ENCODE results near the gene UTP18. TPM values are rescaled to one million over a fixed set of nuclear protein-coding genes. Genes with fewer than 3 reads are reported as not detected.

Gene UTP18
- total and polyA plus RNA-seq, 3 experiments from 2014 or later: 50.4 to 82.1 (median 80.5) TPM

- peaks cover 8 to 53% (median 21%) of the 10 kb centered on the region in 3 donors for H3K36me3 Mint-ChIP-seq
- H3K27me3 ChIP-seq (ENCODE audit: insufficient read depth, low read length, poor library complexity, severe bottlenecking): no peaks in the 10 kb centered on the region
- peaks cover 3% of the 10 kb centered on the region for H3K36me3 ChIP-seq (ENCODE audit: insufficient read depth, low read length)
- no peaks in the 10 kb centered on the region for H3K27me3 Mint-ChIP-seq
- no peaks in the 10 kb centered on the region for H3K9me3 ChIP-seq (ENCODE audit: low read length)
- peak overlapping the region in 1 of 8 donors; percentile 8 for H3K27ac Mint-ChIP-seq
- no peak overlapping the region for H3K27ac ChIP-seq (ENCODE audit: low read depth, low read length)
- ChIA-PET POLR2A (no interaction called here), CTCF (no interaction called here)
- no peak for DNase-seq
- H3K9me3 Mint-ChIP-seq: no peaks in the 10 kb centered on the region
- peaks cover 17 to 33% (median 32%) of the 10 kb centered on the region in 3 donors for H3K4me1 Mint-ChIP-seq
- H3K4me3 ChIP-seq (ENCODE audit: low read length): no peak overlapping the region
- no peak overlapping the region for H3K4me3 Mint-ChIP-seq
- peaks cover 17% of the 10 kb centered on the region for H3K4me1 ChIP-seq (ENCODE audit: insufficient read depth, low read length)
These were observed 10.0 kb upstream of the UTP18 start for GRCh38 chr17:51250314-51250840.

GRCh38 chr17:51251010-51251409 lies 9.3 kb upstream of the UTP18 start:
- peaks cover 3% of the 10 kb centered on the region for H3K36me3 ChIP-seq (ENCODE audit: insufficient read depth, low read length)

GRCh38 chr17:51255673-51256072 lies 4.7 kb upstream of the UTP18 start:
- H3K36me3 Mint-ChIP-seq: peaks cover 8 to 60% (median 22%) of the 10 kb centered on the region in 3 donors
- peaks cover 0 to 2% of the 10 kb centered on the region in 2 donors for H3K27me3 Mint-ChIP-seq
- no peak overlapping the region for H3K4me3 ChIP-seq (ENCODE audit: low read length)
- peaks cover 48 to 71% (median 62%) of the 10 kb centered on the region in 3 donors for H3K4me1 Mint-ChIP-seq
- H3K9me3 Mint-ChIP-seq: no peaks in the 10 kb centered on the region
- H3K4me3 Mint-ChIP-seq: peak overlapping the region in 1 of 7 donors; percentile 59
- H3K27me3 ChIP-seq (ENCODE audit: insufficient read depth, low read length, poor library complexity, severe bottlenecking): no peaks in the 10 kb centered on the region
- H3K4me1 ChIP-seq (ENCODE audit: insufficient read depth, low read length): peaks cover 47% of the 10 kb centered on the region
- no peak overlapping the region for H3K27ac ChIP-seq (ENCODE audit: low read depth, low read length)
- DNase-seq: no peak
- H3K9me3 ChIP-seq (ENCODE audit: low read length): no peaks in the 10 kb centered on the region
- peak overlapping the region in 3 of 8 donors; percentile 11 to 28 (median 12) for H3K27ac Mint-ChIP-seq
- POLR2A ChIA-PET: no interaction called here
- peaks cover 3% of the 10 kb centered on the region for H3K36me3 ChIP-seq (ENCODE audit: insufficient read depth, low read length)
- CTCF ChIA-PET: no interaction called here

More at GRCh38 chr17:51251010-51251409, 9.3 kb upstream of the UTP18 start:
- H3K27ac ChIP-seq (ENCODE audit: low read depth, low read length): no peak overlapping the region
- H3K36me3 Mint-ChIP-seq: peaks cover 8 to 53% (median 23%) of the 10 kb centered on the region in 3 donors
- H3K27me3 ChIP-seq (ENCODE audit: insufficient read depth, low read length, poor library complexity, severe bottlenecking): no peaks in the 10 kb centered on the region
- peaks cover 21 to 37% (median 35%) of the 10 kb centered on the region in 3 donors for H3K4me1 Mint-ChIP-seq
- ChIA-PET POLR2A (interaction anchor here (0.5 kb wide), 1 partner anchor 36 kb away, joined by 3 read pairs; no protein-coding TSS in a partner anchor), CTCF (no interaction called here)
- peak overlapping the region in 2 of 8 donors; percentile 5 to 42 for H3K27ac Mint-ChIP-seq
- H3K9me3 Mint-ChIP-seq: no peaks in the 10 kb centered on the region
- H3K4me3 Mint-ChIP-seq: no peak overlapping the region
- H3K4me1 ChIP-seq (ENCODE audit: insufficient read depth, low read length): peaks cover 19% of the 10 kb centered on the region
- no peaks in the 10 kb centered on the region for H3K27me3 Mint-ChIP-seq
- DNase-seq: no peak
- H3K9me3 ChIP-seq (ENCODE audit: low read length): no peaks in the 10 kb centered on the region
- no peak overlapping the region for H3K4me3 ChIP-seq (ENCODE audit: low read length)

GRCh38 chr17:51256101-51256500 lies 4.2 kb upstream of the UTP18 start:
- H3K27ac Mint-ChIP-seq: peak overlapping the region in 3 of 8 donors; percentile 11 to 28 (median 12)
- peaks cover 4 to 57% (median 19%) of the 10 kb centered on the region in 3 donors for H3K36me3 Mint-ChIP-seq
- no peak for DNase-seq
- H3K4me3 Mint-ChIP-seq: peak overlapping the region in 1 of 7 donors; percentile 59
- CTCF ChIA-PET: no interaction called here
- POLR2A ChIA-PET: no interaction called here
- peaks cover 3% of the 10 kb centered on the region for H3K36me3 ChIP-seq (ENCODE audit: insufficient read depth, low read length)
- no peaks in the 10 kb centered on the region for H3K27me3 ChIP-seq (ENCODE audit: insufficient read depth, low read length, poor library complexity, severe bottlenecking)
- H3K9me3 ChIP-seq (ENCODE audit: low read length): no peaks in the 10 kb centered on the region
- peaks cover 45% of the 10 kb centered on the region for H3K4me1 ChIP-seq (ENCODE audit: insufficient read depth, low read length)
- H3K27me3 Mint-ChIP-seq: peaks cover 0 to 2% of the 10 kb centered on the region in 2 donors
- H3K4me3 ChIP-seq (ENCODE audit: low read length): no peak overlapping the region
- H3K27ac ChIP-seq (ENCODE audit: low read depth, low read length): no peak overlapping the region
- H3K9me3 Mint-ChIP-seq: no peaks in the 10 kb centered on the region
- H3K4me1 Mint-ChIP-seq: peaks cover 48 to 69% (median 60%) of the 10 kb centered on the region in 3 donors

- CTCF ChIA-PET: no interaction called here
- H3K4me3 ChIP-seq (ENCODE audit: low read length): no peak overlapping the region
- no peak overlapping the region for H3K27ac ChIP-seq (ENCODE audit: low read depth, low read length)
- peaks cover under 1% of the 10 kb centered on the region for H3K36me3 ChIP-seq (ENCODE audit: insufficient read depth, low read length)
- DNase-seq: no peak
- H3K36me3 Mint-ChIP-seq: peaks cover 0 to 58% (median 20%) of the 10 kb centered on the region in 3 donors
- H3K4me1 Mint-ChIP-seq: peaks cover 60 to 78% (median 70%) of the 10 kb centered on the region in 3 donors
- H3K4me1 ChIP-seq (ENCODE audit: insufficient read depth, low read length): peaks cover 52% of the 10 kb centered on the region
- peak overlapping the region; percentile 96 to 99 (median 98) for H3K4me3 Mint-ChIP-seq
- no peaks in the 10 kb centered on the region for H3K9me3 ChIP-seq (ENCODE audit: low read length)
- peak overlapping the region in 5 of 8 donors; percentile 37 to 97 (median 58) for H3K27ac Mint-ChIP-seq
- H3K9me3 Mint-ChIP-seq: no peaks in the 10 kb centered on the region
- no peaks in the 10 kb centered on the region for H3K27me3 ChIP-seq (ENCODE audit: insufficient read depth, low read length, poor library complexity, severe bottlenecking)
- POLR2A ChIA-PET: no interaction called here
- peaks cover 0 to 2% of the 10 kb centered on the region in 2 donors for H3K27me3 Mint-ChIP-seq
These were observed 2.9 kb upstream of the UTP18 start for GRCh38 chr17:51257150-51258081.

GRCh38 chr17:51258756-51259563 lies 1.4 kb upstream of the UTP18 start:
- peak in 1 of 5 donors; percentile 46 for DNase-seq
- peak overlapping the region; percentile 99 for H3K4me3 ChIP-seq (ENCODE audit: low read length)
- H3K4me1 Mint-ChIP-seq: peaks cover 63 to 82% (median 72%) of the 10 kb centered on the region in 3 donors

GRCh38 chr17:51259564-51260236 lies 646 bp upstream of the UTP18 start, which contains the start of gene MBTD1:
MBTD1 (minus strand) TSS chr17:51260049; CDS start chr17:51225161, 34,888 bp downstream.
- peaks cover 0 to 2% of the 10 kb centered on the region in 2 donors for H3K27me3 Mint-ChIP-seq
- Histone ChIP-seq H3K4me3 (ENCODE audit: low read length) (peak within 1 kb of the TSS; percentile 99), H3K4me1 (ENCODE audit: insufficient read depth, low read length) (peaks cover 49% of the 10 kb centered on the region), H3K27me3 (ENCODE audit: insufficient read depth, low read length, poor library complexity, severe bottlenecking) (no peaks in the 10 kb centered on the region), H3K27ac (ENCODE audit: low read depth, low read length) (peak within 1 kb of the TSS; percentile 94), H3K36me3 (ENCODE audit: insufficient read depth, low read length) (no peaks in the 10 kb centered on the region), H3K9me3 (ENCODE audit: low read length) (no peaks in the 10 kb centered on the region)
- ChIA-PET POLR2A (interaction anchor here (1.4 kb wide), 1 partner anchor 139 kb away, joined by 4 read pairs; the partner anchor contains the start of gene SPAG9), CTCF (no interaction called here)
- peak within 1 kb of the TSS; percentile 97 to 99 (median 98) for H3K27ac Mint-ChIP-seq
- H3K4me1 Mint-ChIP-seq: peaks cover 58 to 82% (median 69%) of the 10 kb centered on the region in 3 donors
- H3K4me3 Mint-ChIP-seq: peak within 1 kb of the TSS; percentile 96 to 99 (median 98)
- DNase-seq: peak; percentile 94 to 98 (median 96)
- peaks cover 0 to 62% (median 9%) of the 10 kb centered on the region in 3 donors for H3K36me3 Mint-ChIP-seq
- no peaks in the 10 kb centered on the region for H3K9me3 Mint-ChIP-seq

More at GRCh38 chr17:51258756-51259563, 1.4 kb upstream of the UTP18 start:
- Mint-ChIP-seq H3K27me3 (peaks cover 0 to 2% of the 10 kb centered on the region in 2 donors), H3K27ac (peak overlapping the region; percentile 26 to 99 (median 74)), H3K36me3 (peaks cover 0 to 63% (median 13%) of the 10 kb centered on the region in 3 donors), H3K4me3 (peak overlapping the region; percentile 96 to 99 (median 98)), H3K9me3 (no peaks in the 10 kb centered on the region)
- ChIA-PET CTCF (no interaction called here), POLR2A (interaction anchor here (0.7 kb wide), 1 partner anchor 1690 kb away, joined by 3 read pairs; no protein-coding TSS in a partner anchor)
- Histone ChIP-seq H3K27ac (ENCODE audit: low read depth, low read length) (peak overlapping the region; percentile 94), H3K36me3 (ENCODE audit: insufficient read depth, low read length) (no peaks in the 10 kb centered on the region), H3K4me1 (ENCODE audit: insufficient read depth, low read length) (peaks cover 57% of the 10 kb centered on the region), H3K27me3 (ENCODE audit: insufficient read depth, low read length, poor library complexity, severe bottlenecking) (no peaks in the 10 kb centered on the region), H3K9me3 (ENCODE audit: low read length) (no peaks in the 10 kb centered on the region)
